Stimulated activated CD8-positive, alpha-beta memory T cell treated with anti-CD3 and anti-CD28 coated beads, Interleukin-15, amount 100 ng/mL, for 48 hours (primary cell): ENCODE measurements around the gene ANXA4.

ENCODE experiments used
- DNase-seq, 2 donors: peaks; one replicate each; pipeline ENCODE4 v3.0.0-alpha.2; 2020; ENCODE audit warnings: low read depth in 2 of 2

ANXA4 gene

DNA sequence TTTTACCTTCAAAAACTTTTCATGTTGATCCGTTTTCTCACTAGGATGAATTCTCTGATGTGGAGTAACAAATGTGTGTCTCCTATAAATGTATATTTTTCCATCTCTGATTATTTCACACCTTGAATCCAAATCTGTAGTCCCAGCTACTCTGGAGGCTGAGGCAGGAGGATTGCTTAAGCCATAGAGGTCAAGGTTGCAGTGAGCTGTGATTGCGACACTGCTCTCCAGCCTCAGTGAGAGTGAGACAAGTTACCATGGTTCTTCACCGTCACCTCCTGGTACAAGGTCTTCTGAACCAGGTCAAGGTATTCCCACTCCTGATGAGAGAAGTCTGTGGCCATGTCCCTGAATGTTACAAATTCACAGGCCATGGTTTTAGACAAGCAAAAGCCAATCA is 102.6 kb downstream of the ANXA4 start:
- DNase-seq = no peak

DNA sequence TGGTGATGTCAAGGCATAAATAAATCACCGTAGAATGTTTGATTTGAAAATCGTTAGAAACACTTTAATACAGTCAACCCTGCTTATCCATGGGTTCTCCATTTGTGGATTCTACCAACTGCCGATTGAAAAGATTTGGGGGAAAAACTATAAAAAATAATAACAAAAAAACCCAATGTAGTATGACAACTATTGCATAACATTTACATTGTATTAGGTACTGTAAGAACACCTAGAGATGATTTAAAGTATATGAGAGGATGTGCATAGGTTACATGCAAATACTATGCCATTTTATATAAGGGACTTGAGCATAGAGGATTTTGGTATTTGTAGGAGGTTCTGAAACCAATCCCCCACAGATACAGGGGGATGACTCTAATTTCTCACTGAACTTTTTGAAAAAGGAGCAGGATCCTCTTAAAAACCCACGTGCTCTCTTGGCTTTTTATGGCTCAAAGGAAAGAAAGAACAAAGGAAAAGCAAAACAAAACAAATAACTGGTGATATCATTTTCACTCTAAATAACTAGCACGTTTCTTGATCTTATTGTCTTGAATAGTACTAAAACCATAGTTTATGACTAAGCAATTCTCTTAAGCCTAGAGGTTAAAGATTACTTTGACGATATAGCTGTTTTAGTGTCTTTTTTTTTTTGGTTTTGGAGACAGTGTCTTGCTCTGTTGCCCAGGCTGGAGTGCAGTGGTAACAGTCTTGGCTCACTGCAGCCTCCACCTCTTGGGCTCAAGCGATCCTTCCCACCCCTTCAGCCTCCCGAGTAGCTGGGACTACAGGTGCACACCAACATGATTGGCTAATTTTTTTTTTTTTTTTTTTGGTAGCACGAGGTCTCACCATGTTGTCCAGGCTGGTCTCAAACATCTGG is 104.5 kb downstream of the ANXA4 start:
- DNase-seq = no peak

DNA sequence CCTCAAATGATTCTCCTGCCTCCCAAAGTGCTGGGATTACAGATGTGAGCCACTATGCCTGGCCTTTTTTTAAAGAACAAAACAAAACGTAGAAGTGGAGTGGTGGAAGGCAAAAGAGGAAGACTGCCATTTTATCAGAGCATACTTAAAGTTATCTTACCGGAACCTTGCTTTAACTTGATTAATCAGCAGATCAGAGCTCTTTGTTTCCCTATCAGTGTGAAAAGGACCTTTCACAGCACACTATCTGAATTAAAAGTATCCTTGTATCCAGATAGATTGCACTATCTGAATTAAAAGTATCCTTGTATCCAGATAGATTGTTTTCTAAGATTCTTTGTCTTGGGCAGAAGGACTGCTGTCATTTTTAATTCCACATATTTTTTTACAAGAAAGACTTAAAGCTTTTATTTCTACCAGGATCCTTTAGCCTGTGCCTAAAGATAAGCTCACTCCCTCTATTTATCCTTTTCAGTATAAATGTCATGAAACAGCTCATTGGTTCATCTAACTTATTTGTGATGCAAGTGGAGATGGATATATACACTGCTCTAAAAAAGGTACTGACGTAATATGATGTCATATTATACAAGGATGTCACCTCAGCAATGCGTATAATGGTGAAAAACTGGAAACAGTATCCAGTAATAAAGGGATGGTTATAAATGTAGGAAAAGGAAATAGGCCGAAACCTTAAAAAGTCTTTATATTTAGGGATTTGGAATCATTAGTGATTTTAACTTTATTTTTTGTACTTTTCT is 105.3 kb downstream of the ANXA4 start:
- DNase-seq = no peak

DNA sequence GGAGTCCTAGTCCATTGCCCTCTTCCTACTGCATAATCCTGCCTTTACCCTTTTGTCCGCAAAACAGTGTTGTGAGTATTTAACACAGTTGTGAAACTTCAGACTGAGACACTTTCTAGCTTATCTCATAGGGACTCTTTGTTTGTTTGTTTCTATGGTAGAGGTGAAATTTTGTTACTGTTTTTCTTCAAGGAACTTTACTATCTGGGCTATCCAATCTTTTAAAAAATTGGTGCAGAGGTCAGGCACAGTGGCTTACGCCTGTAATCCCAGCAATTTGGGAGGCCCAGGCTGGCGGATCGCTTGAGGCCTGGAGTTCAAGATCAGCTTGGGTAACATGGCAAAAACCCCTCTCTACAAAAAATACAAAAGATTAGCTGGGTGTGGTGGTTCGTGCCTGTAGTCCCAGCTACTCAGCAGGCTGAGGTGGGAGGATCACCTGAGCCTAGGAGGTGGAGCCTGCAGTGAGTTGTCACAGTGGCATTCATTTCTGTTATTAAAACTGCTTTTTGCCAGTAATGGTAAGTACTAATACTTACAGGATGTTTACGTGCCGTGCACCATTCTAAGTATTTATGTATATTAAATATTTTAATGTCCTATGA is 106.4 kb downstream of the ANXA4 start:
- DNase-seq = no peak

DNA sequence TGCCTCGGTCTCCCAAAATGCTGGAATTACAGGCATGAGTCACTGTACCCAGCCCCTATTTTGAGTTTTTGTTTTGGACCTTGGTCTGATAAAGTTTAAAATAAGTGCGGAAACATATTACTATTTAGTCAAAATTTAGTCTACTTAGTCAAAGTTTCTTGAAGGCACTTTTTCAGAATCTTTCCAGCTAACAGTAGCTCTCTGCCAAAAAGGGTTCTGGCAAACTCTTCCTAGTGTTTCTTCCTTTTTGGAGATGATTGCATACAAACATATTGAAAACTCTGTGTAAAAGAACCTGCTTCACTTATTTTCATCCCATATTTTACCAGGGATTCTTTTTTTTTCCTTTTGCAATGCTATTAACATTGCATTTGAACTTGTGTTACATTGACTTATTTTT is 116.3 kb downstream of the ANXA4 start:
- no peak for DNase-seq

DNA sequence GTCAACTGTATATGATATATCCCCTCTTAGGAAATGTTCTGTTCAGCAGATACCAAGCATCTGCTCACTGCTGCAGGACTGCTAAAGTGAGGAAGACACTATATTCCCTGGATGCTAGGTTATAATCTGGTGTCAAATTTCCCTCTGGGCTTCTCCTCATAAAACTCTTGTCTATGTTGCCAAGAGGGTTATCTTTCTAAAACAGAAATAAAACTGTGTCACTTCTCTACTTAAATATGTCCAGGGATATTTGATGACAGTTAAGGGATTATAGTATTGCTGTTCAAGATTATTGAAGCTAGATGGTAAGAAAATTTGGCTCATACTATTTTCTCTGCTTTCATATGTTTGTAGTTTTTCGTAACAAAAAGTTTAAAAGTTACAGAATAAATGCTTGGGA is 121.4 kb downstream of the ANXA4 start:
- no peak for DNase-seq
